GM23338 (cell line): ENCODE results near the gene CEP170B. TPM values are rescaled to one million over a fixed set of nuclear protein-coding genes. Genes with fewer than 3 reads are reported as not detected.
A peak's percentile ranks its signal among the peaks of the same experiment; 100 is the strongest.
"Not testable (repeated sequence)": the region's sequence is repeated elsewhere in the genome, so short reads cannot be mapped to it uniquely, and the experiment has no call there.

Source experiments
- ATAC-seq: fragments of 200-7000 bp; cut with Tn5 transposase; 3 replicates; pipeline ENCODE4 v1.9.1; 2020
- DNase-seq: peaks from one replicate; pipeline ENCODE4 v3.0.0-alpha.2; 2015; ENCODE audit warnings: low spot score
- H2AFZ ChIP-seq: fragments of 200-600 bp; sonication (generic); 2 replicates; pipeline ENCODE4 v1.8.0; 2016; ENCODE audit warnings: antibody characterized with exemption, mild to moderate bottlenecking, moderate library complexity
- H3F3A ChIP-seq: fragments of 200-600 bp; sonication (generic); replicated peaks from 2 replicates; pipeline ENCODE4 v1.8.0; 2017; ENCODE audit warnings: antibody characterized with exemption, mixed run types, low read depth
- H3K27ac ChIP-seq: fragments of 200-600 bp; sonication (generic); 2 replicates; pipeline ENCODE4 v1.6.1; 2016; ENCODE audit warnings: low read depth
- H3K27me3 ChIP-seq: fragments of 200-600 bp; sonication (generic); 2 replicates; pipeline ENCODE4 v1.8.0; 2016; ENCODE audit warnings: mild to moderate bottlenecking, mixed run types, moderate library complexity; ENCODE audit not compliant: insufficient read depth
- H3K36me3 ChIP-seq: fragments of 200-600 bp; sonication (generic); 2 replicates; pipeline ENCODE4 v1.8.0; 2016; ENCODE audit warnings: mild to moderate bottlenecking; ENCODE audit not compliant: insufficient read depth
- H3K4me1 ChIP-seq: fragments of 200-600 bp; sonication (generic); 2 replicates; pipeline ENCODE4 v1.8.0; 2016; ENCODE audit warnings: mild to moderate bottlenecking, moderate library complexity; ENCODE audit not compliant: insufficient read depth
- H3K4me2 ChIP-seq: fragments of 200-600 bp; sonication (generic); 2 replicates; pipeline ENCODE4 v1.7.1; 2017; ENCODE audit warnings: mixed run types
- H3K4me3 ChIP-seq: fragments of 200-600 bp; sonication (generic); 2 replicates; pipeline ENCODE4 v1.6.1; 2016; ENCODE audit warnings: mixed run types
- H3K79me2 ChIP-seq: fragments of 200-600 bp; sonication (generic); replicated peaks from 2 replicates; pipeline ENCODE4 v1.8.0; 2017; ENCODE audit warnings: mild to moderate bottlenecking; ENCODE audit not compliant: insufficient read depth
- H3K9me2 ChIP-seq: fragments of 200-600 bp; sonication (generic); 2 replicates; pipeline ENCODE4 v1.8.0; 2017; ENCODE audit not compliant: insufficient read depth
- H4K20me1 ChIP-seq: fragments of 200-600 bp; sonication (generic); replicated peaks from 2 replicates; pipeline ENCODE4 v1.8.0; 2017; ENCODE audit warnings: mild to moderate bottlenecking; ENCODE audit not compliant: insufficient read depth
- H3K27ac Mint-ChIP-seq: 2 replicates; pipeline ENCODE4 v1.8.0; 2020; ENCODE audit warnings: inconsistent platforms, mild to moderate bottlenecking, moderate library complexity, mixed read lengths
- H3K27me3 Mint-ChIP-seq: 3 replicates; pipeline ENCODE4 v1.8.0; 2022; ENCODE audit warnings: low read depth, mild to moderate bottlenecking, moderate library complexity, mixed read lengths, inconsistent platforms; ENCODE audit not compliant: insufficient read depth, poor library complexity
- H3K36me3 Mint-ChIP-seq: 3 replicates; pipeline ENCODE4 v1.8.0; 2021; ENCODE audit warnings: low read depth, mild to moderate bottlenecking, inconsistent platforms, moderate library complexity, mixed read lengths
- H3K4me1 Mint-ChIP-seq: 3 replicates; pipeline ENCODE4 v1.8.0; 2020; ENCODE audit warnings: mild to moderate bottlenecking, inconsistent platforms, mixed read lengths
- H3K4me3 Mint-ChIP-seq: 3 replicates; pipeline ENCODE4 v1.8.0; 2021; ENCODE audit warnings: moderate library complexity, mild to moderate bottlenecking, inconsistent platforms, mixed read lengths
- H3K9me3 Mint-ChIP-seq: 3 replicates; pipeline ENCODE4 v1.8.0; 2020; ENCODE audit warnings: moderate library complexity, mild to moderate bottlenecking, inconsistent platforms, mixed read lengths
- CREB1 ChIP-seq: fragments of 250-450 bp; sonication (Bioruptor Pico); IDR thresholded peaks from 2 replicates; pipeline ENCODE4 v1.5.0; 2020; ENCODE audit warnings: low read depth, mild to moderate bottlenecking, moderate library complexity
- CTCF ChIP-seq, 2 experiments: fragments of 200-600 bp in 1 of 2; sonication (generic) in 1 of 2; conservative IDR thresholded peaks; 2 replicates each; pipeline versions ENCODE4 v1.5.1 to v1.6.1; 2016 to 2017; ENCODE audit warnings: antibody characterized with exemption in 2 of 2, low read depth in 2 of 2, mild to moderate bottlenecking in 2 of 2, moderate library complexity in 1 of 2
- EZH2 ChIP-seq: fragments of 200-600 bp; sonication (generic); IDR thresholded peaks from one replicate; pipeline ENCODE4 v1.8.0; 2017; ENCODE audit warnings: antibody characterized with exemption, mild to moderate bottlenecking, low read depth; ENCODE audit not compliant: unreplicated experiment
- EZH2phosphoT487 ChIP-seq: fragments of 200-600 bp; sonication (generic); IDR thresholded peaks from one replicate; pipeline ENCODE4 v1.8.1; 2018; ENCODE audit warnings: antibody characterized with exemption; ENCODE audit not compliant: unreplicated experiment
- NANOG ChIP-seq: IDR thresholded peaks from 2 replicates; pipeline ENCODE4 v1.6.1; 2016; ENCODE audit warnings: antibody characterized with exemption, borderline replicate concordance
- POLR2AphosphoS5 ChIP-seq: IDR thresholded peaks from 2 replicates; pipeline ENCODE4 v1.6.1; 2016; ENCODE audit warnings: antibody characterized with exemption, low read depth
- REST ChIP-seq: IDR thresholded peaks from one replicate; pipeline ENCODE4 v1.6.1; 2018; ENCODE audit warnings: antibody characterized with exemption; ENCODE audit not compliant: unreplicated experiment
- ZNF114 ChIP-seq: fragments of 250-450 bp; sonication (Bioruptor Pico); IDR thresholded peaks from 2 replicates; pipeline ENCODE4 v1.5.0; 2020; ENCODE audit warnings: mild to moderate bottlenecking, moderate library complexity
- ZNF331 ChIP-seq: fragments of 250-450 bp; sonication (Bioruptor Pico); IDR thresholded peaks from 2 replicates; pipeline ENCODE4 v1.5.0; 2020; ENCODE audit warnings: low read depth, mild to moderate bottlenecking, moderate library complexity
- ZNF462 ChIP-seq: fragments of 250-450 bp; sonication (Bioruptor Pico); IDR thresholded peaks from 2 replicates; pipeline ENCODE4 v1.5.0; 2020; ENCODE audit warnings: mild to moderate bottlenecking, moderate library complexity
- polyA plus RNA-seq: library from polyadenylated mRNA; unstranded; fragments of >200 nt; fragmentation: Nextera tagmentation; extraction: Ambion mirVana; gene quantifications from 2 replicates; pipeline ENCODE4 v1.2.1, GENCODE V29; 2016
- total RNA-seq: library from RNA; depleted of rRNA; stranded (reverse); fragments of >200 nt; shearing (Covaris generic); gene quantifications from 2 replicates; pipeline ENCODE4 v1.2.3, GENCODE V29; 2014

The CEP170B gene
- total and polyA plus RNA-seq, 2 experiments from 2014 or later = 4.6 to 37.1 TPM

DNA sequence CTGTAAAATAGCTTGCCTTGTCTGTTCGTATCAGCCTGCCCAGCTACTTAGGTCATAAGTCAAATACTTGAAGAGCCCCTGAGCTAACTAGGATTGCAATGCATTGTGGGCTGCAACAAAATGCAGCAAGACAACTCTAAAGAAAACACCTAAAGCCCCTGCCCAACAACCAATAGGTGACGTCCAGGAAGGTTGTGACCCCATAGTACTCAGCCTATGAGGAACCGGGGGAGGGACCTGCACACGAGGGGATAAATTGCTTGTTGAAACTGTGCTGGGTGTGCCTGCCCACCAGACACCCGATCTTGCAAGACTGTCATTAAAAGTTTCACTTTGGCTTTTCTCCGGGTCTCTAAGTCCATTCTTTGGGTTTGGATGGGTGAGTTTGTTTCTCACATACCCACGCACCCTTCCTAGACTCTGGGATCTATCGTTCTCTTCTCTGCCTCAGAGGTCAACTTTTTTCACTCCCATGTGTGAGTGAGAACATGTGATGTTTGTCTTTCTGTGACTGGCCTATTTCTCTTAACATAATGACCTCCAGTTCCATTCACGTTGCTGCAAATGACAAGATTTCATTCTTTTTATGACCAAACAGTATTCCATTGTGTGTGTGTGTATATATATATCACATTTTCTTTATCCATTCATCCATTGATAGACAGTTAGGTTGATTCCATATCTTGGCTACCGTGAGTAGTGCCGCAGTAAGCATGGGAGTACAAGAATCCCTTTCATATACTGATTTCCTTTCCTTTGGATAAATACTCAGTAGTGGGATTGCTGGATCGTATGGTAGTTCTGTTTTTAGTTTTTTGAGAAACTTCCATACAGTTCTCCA is 54.3 kb downstream of the CEP170B start:
- not testable (repeated sequence) for H3K27ac ChIP-seq, H3K9me3 Mint-ChIP-seq, H3F3A ChIP-seq, H3K27me3 Mint-ChIP-seq, H3K36me3 ChIP-seq, H3K27ac Mint-ChIP-seq, H3K9me2 ChIP-seq, H3K27me3 ChIP-seq, H3K4me3 ChIP-seq, H3K4me2 ChIP-seq, H4K20me1 ChIP-seq, H3K4me1 Mint-ChIP-seq, H3K79me2 ChIP-seq, ATAC-seq, H2AFZ ChIP-seq, DNase-seq, H3K36me3 Mint-ChIP-seq, H3K4me1 ChIP-seq
- H3K4me3 Mint-ChIP-seq = peak overlapping the region; percentile 11; the same call in 1 of the 3 replicates

- ATAC-seq (no peak), DNase-seq (no peak)
- H3K27ac ChIP-seq = no peak overlapping the region
- no peaks in the 10 kb centered on the region for H3K36me3 ChIP-seq
- no peaks in the 10 kb centered on the region for H4K20me1 ChIP-seq
- H2AFZ ChIP-seq = no peak overlapping the region
- H3K4me2 ChIP-seq = no peak overlapping the region
- no peaks in the 10 kb centered on the region for H3K9me2 ChIP-seq
- no peak overlapping the region for H3K4me3 ChIP-seq
- Mint-ChIP-seq H3K36me3 (no peaks in the 10 kb centered on the region), H3K4me1 (peaks cover 3% of the 10 kb centered on the region), H3K27me3 (peaks cover 2% of the 10 kb centered on the region), H3K27ac (no peak overlapping the region), H3K4me3 (no peak overlapping the region), H3K9me3 (no peaks in the 10 kb centered on the region)
- H3F3A ChIP-seq = no peaks in the 10 kb centered on the region
- no peaks in the 10 kb centered on the region for H3K4me1 ChIP-seq
- no peaks in the 10 kb centered on the region for H3K27me3 ChIP-seq
- H3K79me2 ChIP-seq = no peaks in the 10 kb centered on the region
- TF ChIP-seq ZNF114 (CRISPR knock-in tag) (no peak), EZH2 (no peak), POLR2AphosphoS5 (no peak), ZNF331 (CRISPR knock-in tag) (no peak), NANOG (no peak), CREB1 (no peak), ZNF462 (CRISPR knock-in tag) (no peak), CTCF (conservative IDR thresholded peaks at IDR 0.05; ENCODE audit: low read depth in 2 of 2) (no peak), EZH2phosphoT487 (no peak), REST (no peak)
Observed at GRCh38 chr14:104919993-104920315, 54.9 kb downstream of the CEP170B start.
